Transverse colon (tissue), 4 donors: ENCODE measurements around the gene CDKAL1.

Source experiments
- EP300 ChIP-seq: sonication (generic); formaldehyde crosslinking; IDR thresholded peaks from one replicate; pipeline ENCODE4 v1.6.1; 2017; ENCODE audit warnings: antibody characterized with exemption, low read depth
- POLR2A ChIP-seq: fragments of 450-650 bp; IDR thresholded peaks from one replicate; pipeline ENCODE4 v1.6.1; 2016; ENCODE audit warnings: antibody characterized with exemption, mild to moderate bottlenecking, moderate library complexity
- POLR2AphosphoS5 ChIP-seq, 3 donors: sonication (generic); formaldehyde crosslinking; IDR thresholded peaks; one replicate each; pipeline ENCODE4 v1.6.1; 2016; ENCODE audit warnings: antibody characterized with exemption in 3 of 3
- TF ChIP-seq, protein P1 (sequence below), 5 experiments: fragments of 200-600 bp in 3 of 5; fragments of 450-650 bp in 2 of 5; sonication (generic) in 3 of 5; IDR thresholded peaks; 1 replicate in 2 of 5; 2 replicates in 3 of 5; pipeline ENCODE4 v1.5.1; 2016 to 2017; ENCODE audit warnings: antibody characterized with exemption in 5 of 5, inconsistent platforms in 3 of 5, mild to moderate bottlenecking in 2 of 5, moderate library complexity in 1 of 5

DNA sequence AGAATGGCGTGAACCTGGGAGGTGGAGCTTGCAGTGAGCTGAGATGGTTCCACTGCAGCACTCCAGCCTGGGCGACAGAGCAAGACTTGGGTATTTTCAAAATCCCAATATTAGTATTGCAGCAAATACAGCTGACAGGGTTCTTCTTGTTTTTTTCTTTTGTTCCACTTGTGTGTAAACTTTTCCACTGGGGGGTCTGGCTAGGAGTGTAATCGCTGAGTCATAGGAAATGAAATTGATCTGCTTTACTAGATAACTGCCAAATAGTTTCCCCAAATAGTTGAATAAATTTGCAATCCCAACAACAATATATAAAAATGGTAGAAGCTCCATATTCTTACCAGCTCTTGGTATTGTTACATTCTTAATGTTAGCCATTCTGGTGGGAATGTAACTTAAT, 533.3 kb downstream of the CDKAL1 start:
- TF ChIP-seq, protein P1, sequence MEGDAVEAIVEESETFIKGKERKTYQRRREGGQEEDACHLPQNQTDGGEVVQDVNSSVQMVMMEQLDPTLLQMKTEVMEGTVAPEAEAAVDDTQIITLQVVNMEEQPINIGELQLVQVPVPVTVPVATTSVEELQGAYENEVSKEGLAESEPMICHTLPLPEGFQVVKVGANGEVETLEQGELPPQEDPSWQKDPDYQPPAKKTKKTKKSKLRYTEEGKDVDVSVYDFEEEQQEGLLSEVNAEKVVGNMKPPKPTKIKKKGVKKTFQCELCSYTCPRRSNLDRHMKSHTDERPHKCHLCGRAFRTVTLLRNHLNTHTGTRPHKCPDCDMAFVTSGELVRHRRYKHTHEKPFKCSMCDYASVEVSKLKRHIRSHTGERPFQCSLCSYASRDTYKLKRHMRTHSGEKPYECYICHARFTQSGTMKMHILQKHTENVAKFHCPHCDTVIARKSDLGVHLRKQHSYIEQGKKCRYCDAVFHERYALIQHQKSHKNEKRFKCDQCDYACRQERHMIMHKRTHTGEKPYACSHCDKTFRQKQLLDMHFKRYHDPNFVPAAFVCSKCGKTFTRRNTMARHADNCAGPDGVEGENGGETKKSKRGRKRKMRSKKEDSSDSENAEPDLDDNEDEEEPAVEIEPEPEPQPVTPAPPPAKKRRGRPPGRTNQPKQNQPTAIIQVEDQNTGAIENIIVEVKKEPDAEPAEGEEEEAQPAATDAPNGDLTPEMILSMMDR (IDR thresholded peaks at IDR 0.05) = no peak
- TF ChIP-seq EP300 (no peak), POLR2A (no peak), POLR2AphosphoS5 (IDR thresholded peaks at IDR 0.05) (no peak)
